ENCODE results near the gene ARX. TPM values are rescaled to one million over a fixed set of nuclear protein-coding genes. Genes with fewer than 3 reads are reported as not detected.

ARX gene
- total RNA-seq, 1 experiment from 2014 or later = 0.22 TPM

- ChIA-PET POLR2A (no interaction called here), RAD21 (ENCODE audit: low non-redundant PET in 1 of 2, low total read pairs in 2 of 2, uncharacterized antibody in 2 of 2, unreplicated experiment in 2 of 2) (interaction anchor here in 1 of 2 experiments (0.7 kb wide), 1 partner anchor 394 kb away, joined by 3 read pairs; no protein-coding TSS in a partner anchor), CTCF (no interaction called here)
- no peaks in the 10 kb centered on the region for H3K79me2 ChIP-seq (ENCODE audit: insufficient read depth, low read length)
- no peak overlapping the region for H3K4me2 ChIP-seq (ENCODE audit: low read length)
- no peak overlapping the region for H2AFZ ChIP-seq (ENCODE audit: low read depth, low read length, poor library complexity, severe bottlenecking)
- intact Hi-C loops (cut with micrococcal nuclease) = no loop called here
- H3K27ac ChIP-seq (ENCODE audit: low read depth, low read length) = no peak overlapping the region
- H4K20me1 ChIP-seq (ENCODE audit: insufficient read depth) = no peaks in the 10 kb centered on the region
- BruUV-seq (replicated peaks) = no TSS peak
- DNase-seq (ENCODE audit: low read depth, low spot score) (no peak), ATAC-seq (no peak)
- H3K4me3 ChIP-seq (replicated peaks in 1 of 2; ENCODE audit: low read depth in 1 of 2, low read length in 2 of 2) = no peak overlapping the region
- no peak overlapping the region for H3K9ac ChIP-seq (ENCODE audit: low read length)
- peaks cover 7 to 19% of the 10 kb centered on the region in 2 experiments; a peak in 3 of 4 replicates for H3K4me1 ChIP-seq (ENCODE audit: control insufficient read depth in 1 of 2, insufficient read depth in 2 of 2, low read length in 2 of 2)
- H3K36me3 ChIP-seq (ENCODE audit: control insufficient read depth in 1 of 2, insufficient read depth in 2 of 2, low read length in 2 of 2) = no peaks in the 10 kb centered on the region
- no peaks in the 10 kb centered on the region for H3K9me2 ChIP-seq (ENCODE audit: insufficient read depth)
- no peaks in the 10 kb centered on the region for H3K9me3 ChIP-seq (ENCODE audit: control insufficient read depth in 1 of 2, insufficient read depth in 1 of 2, low read depth in 1 of 2, low read length in 2 of 2)
- TF ChIP-seq EZH2 (IDR thresholded peaks at IDR 0.05) (no peak), SIN3A (IDR thresholded peaks at IDR 0.05; ENCODE audit: low read depth) (no peak), SP1 (IDR thresholded peaks at IDR 0.05; ENCODE audit: low read depth) (no peak), JUND (IDR thresholded peaks at IDR 0.05) (no peak), CEBPB (IDR thresholded peaks at IDR 0.05; ENCODE audit: low read depth) (no peak), ATF3 (IDR thresholded peaks at IDR 0.05) (no peak), POLR2A (IDR thresholded peaks at IDR 0.05; ENCODE audit: borderline replicate concordance, extremely low read depth, insufficient read depth, insufficient read length) (no peak), FOSL1 (IDR thresholded peaks at IDR 0.05; ENCODE audit: low read depth) (no peak)
- H3K27me3 ChIP-seq (ENCODE audit: insufficient read depth, low read length) = no peaks in the 10 kb centered on the region
Observed at GRCh38 chrX:25017667-25018247, 2.0 kb upstream of the ARX start.

DNA sequence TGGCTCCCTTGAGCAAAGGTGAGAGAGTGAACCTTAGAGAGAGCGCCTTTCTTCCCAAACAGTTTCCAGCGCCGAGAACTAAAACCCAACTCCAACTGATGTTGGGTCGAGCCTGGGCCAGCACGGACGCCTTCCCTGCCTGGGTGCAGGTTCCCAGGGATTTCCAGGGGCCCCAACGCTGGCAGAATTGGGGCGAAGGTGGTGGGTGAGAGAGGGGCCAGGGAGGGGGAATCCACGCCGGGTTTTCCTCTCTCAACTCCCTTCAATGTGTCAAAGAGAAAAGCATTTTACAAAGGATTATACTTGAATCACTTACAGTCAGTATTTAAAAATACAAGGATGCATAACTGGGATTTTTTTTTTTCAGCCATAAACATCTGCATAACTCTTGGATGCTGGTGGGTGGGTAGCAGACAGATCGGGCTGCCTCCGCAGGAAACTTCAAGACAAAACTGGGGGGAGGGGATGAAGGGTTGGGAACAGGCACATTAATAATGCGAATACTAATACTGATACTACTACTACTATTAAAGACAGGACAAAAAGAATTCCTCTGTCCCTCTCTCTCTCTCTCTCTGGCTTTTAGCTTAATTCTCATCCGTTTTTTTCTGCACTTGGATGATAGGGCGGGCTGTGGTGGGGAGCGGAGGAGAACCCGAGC lies 1.3 kb upstream of the ARX start:
- intact Hi-C loops (cut with micrococcal nuclease) = no loop called here
- ChIA-PET CTCF (no interaction called here), RAD21 (ENCODE audit: low non-redundant PET in 1 of 2, low total read pairs in 2 of 2, uncharacterized antibody in 2 of 2, unreplicated experiment in 2 of 2) (interaction anchor here in 1 of 2 experiments (0.7 kb wide), 1 partner anchor 393 kb away, joined by 3 read pairs; no protein-coding TSS in a partner anchor)

More for the DNA sequence above, 1.3 kb upstream of the ARX start:
- POLR2A ChIA-PET = no interaction called here
- Histone ChIP-seq H3K9ac (ENCODE audit: low read length) (no peak overlapping the region), H3K79me2 (ENCODE audit: insufficient read depth, low read length) (no peaks in the 10 kb centered on the region), H3K27me3 (ENCODE audit: insufficient read depth, low read length) (no peaks in the 10 kb centered on the region), H2AFZ (ENCODE audit: low read depth, low read length, poor library complexity, severe bottlenecking) (no peak overlapping the region), H3K36me3 (ENCODE audit: control insufficient read depth in 1 of 2, insufficient read depth in 2 of 2, low read length in 2 of 2) (no peaks in the 10 kb centered on the region), H3K4me1 (ENCODE audit: control insufficient read depth in 1 of 2, insufficient read depth in 2 of 2, low read length in 2 of 2) (peaks cover 7 to 19% of the 10 kb centered on the region in 2 experiments; a peak in 3 of 4 replicates), H4K20me1 (ENCODE audit: insufficient read depth) (no peaks in the 10 kb centered on the region), H3K27ac (ENCODE audit: low read depth, low read length) (no peak overlapping the region), H3K4me3 (replicated peaks in 1 of 2; ENCODE audit: low read depth in 1 of 2, low read length in 2 of 2) (no peak overlapping the region), H3K9me2 (ENCODE audit: insufficient read depth) (no peaks in the 10 kb centered on the region), H3K4me2 (ENCODE audit: low read length) (no peak overlapping the region), H3K9me3 (ENCODE audit: control insufficient read depth in 1 of 2, insufficient read depth in 1 of 2, low read depth in 1 of 2, low read length in 2 of 2) (no peaks in the 10 kb centered on the region)
- TF ChIP-seq, protein P1, sequence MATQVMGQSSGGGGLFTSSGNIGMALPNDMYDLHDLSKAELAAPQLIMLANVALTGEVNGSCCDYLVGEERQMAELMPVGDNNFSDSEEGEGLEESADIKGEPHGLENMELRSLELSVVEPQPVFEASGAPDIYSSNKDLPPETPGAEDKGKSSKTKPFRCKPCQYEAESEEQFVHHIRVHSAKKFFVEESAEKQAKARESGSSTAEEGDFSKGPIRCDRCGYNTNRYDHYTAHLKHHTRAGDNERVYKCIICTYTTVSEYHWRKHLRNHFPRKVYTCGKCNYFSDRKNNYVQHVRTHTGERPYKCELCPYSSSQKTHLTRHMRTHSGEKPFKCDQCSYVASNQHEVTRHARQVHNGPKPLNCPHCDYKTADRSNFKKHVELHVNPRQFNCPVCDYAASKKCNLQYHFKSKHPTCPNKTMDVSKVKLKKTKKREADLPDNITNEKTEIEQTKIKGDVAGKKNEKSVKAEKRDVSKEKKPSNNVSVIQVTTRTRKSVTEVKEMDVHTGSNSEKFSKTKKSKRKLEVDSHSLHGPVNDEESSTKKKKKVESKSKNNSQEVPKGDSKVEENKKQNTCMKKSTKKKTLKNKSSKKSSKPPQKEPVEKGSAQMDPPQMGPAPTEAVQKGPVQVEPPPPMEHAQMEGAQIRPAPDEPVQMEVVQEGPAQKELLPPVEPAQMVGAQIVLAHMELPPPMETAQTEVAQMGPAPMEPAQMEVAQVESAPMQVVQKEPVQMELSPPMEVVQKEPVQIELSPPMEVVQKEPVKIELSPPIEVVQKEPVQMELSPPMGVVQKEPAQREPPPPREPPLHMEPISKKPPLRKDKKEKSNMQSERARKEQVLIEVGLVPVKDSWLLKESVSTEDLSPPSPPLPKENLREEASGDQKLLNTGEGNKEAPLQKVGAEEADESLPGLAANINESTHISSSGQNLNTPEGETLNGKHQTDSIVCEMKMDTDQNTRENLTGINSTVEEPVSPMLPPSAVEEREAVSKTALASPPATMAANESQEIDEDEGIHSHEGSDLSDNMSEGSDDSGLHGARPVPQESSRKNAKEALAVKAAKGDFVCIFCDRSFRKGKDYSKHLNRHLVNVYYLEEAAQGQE (IDR thresholded peaks at IDR 0.05; ENCODE audit: low read depth) = no peak
- TF ChIP-seq CEBPB (IDR thresholded peaks at IDR 0.05; ENCODE audit: low read depth) (no peak), POLR2AphosphoS5 (IDR thresholded peaks at IDR 0.05; ENCODE audit: low read depth, low read length) (no peak), EZH2phosphoT487 (IDR thresholded peaks at IDR 0.05; ENCODE audit: borderline replicate concordance) (no peak), SP1 (IDR thresholded peaks at IDR 0.05; ENCODE audit: low read depth) (no peak), EGR1 (IDR thresholded peaks at IDR 0.05; ENCODE audit: low read depth) (no peak), EZH2 (IDR thresholded peaks at IDR 0.05) (no peak), RAD21 (IDR thresholded peaks at IDR 0.05; ENCODE audit: low read depth) (no peak), CBX3 (IDR thresholded peaks at IDR 0.05; ENCODE audit: low read depth) (no peak), MAX (IDR thresholded peaks at IDR 0.05) (no peak)
- BruUV-seq (replicated peaks) = no TSS peak
- no peak for ATAC-seq
- DNase-seq (ENCODE audit: low read depth, low spot score) = no peak

Measured in HCT116 (cell line).